ENCODE results near the gene KRTAP10-11. TPM values are rescaled to one million over a fixed set of nuclear protein-coding genes. Genes with fewer than 3 reads are reported as not detected.

KRTAP10-11 gene
- total and polyA plus RNA-seq, 2 of the 8 experiments (the other 6 are each of a cell fraction or from before 2014, with no cell fraction given) = not detected

DNA sequence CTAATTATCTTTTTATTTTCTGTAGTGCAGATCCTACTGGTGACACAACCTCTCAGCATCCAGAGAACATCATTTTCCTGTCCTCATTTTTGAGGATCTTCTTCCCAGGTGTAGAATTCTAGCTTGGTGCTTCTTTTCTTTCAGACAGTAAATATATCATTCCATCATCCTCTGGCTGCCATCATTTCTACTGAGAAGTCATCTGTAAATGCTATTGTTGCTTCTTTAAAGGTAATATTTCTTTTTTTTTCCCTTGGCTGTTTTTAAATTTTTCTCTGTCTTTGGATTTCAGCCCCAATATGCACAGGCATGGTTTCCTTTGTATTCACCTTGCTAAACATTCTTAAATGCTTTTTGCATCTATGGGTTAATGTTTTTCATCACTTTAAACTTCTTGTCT lies 22.6 kb upstream of the KRTAP10-11 start (continued):
- TF ChIP-seq, protein P1, sequence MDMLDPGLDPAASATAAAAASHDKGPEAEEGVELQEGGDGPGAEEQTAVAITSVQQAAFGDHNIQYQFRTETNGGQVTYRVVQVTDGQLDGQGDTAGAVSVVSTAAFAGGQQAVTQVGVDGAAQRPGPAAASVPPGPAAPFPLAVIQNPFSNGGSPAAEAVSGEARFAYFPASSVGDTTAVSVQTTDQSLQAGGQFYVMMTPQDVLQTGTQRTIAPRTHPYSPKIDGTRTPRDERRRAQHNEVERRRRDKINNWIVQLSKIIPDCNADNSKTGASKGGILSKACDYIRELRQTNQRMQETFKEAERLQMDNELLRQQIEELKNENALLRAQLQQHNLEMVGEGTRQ (IDR thresholded peaks at IDR 0.05; ENCODE audit: low read length) = no peak
- TF ChIP-seq ZNF274 (IDR thresholded peaks at IDR 0.05; ENCODE audit: borderline replicate concordance, extremely low read depth, low read length) = no peak
- no peak for TF ChIP-seq ATF3 (IDR thresholded peaks at IDR 0.05; ENCODE audit: insufficient read depth, low read depth, low read length)
- TF ChIP-seq TAF1 (IDR thresholded peaks at IDR 0.05; ENCODE audit: low read depth, low read length) = no peak
